T-helper 9 cell (primary cell): ENCODE results near the gene PRB2.
"Not testable (repeated sequence)": the region's sequence is repeated elsewhere in the genome, so short reads cannot be mapped to it uniquely, and the experiment has no call there.

Experiments used
- DNase-seq: peaks from one replicate; pipeline ENCODE4 v3.0.0-alpha.2; 2020
- total RNA-seq, 2 donors: gene quantifications; one replicate each; lab custom pipeline; 2026; lab: John Stamatoyannopoulos, UW

Gene PRB2
- 0 reads per million in 2 donors for total RNA-seq

DNA sequence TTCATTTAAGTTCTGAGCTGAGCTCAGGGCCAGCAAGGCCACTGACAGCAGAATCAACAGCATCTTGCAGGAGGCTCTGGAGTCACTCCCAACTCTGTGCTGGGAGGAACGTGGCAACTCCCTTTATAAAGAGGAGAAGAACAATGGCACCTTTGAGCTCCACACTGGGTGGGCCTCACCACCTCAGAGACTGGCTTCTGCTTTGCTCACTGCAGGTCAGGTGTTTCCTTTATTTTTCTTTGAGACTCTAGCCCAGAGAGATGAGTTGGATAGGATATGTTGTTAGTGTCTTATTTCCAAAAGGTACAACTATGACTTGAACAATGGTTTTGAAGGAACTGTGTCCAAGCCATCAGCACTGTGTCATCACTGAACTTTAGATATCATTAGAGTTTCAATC, at the start of gene PRB2:
TSS of gene PRB2 (minus strand) at position 101 of the 400 bp plus-strand sequence. CDS start at position 63, 38 bp downstream.
- DNase-seq, result not testable (repeated sequence)

DNA sequence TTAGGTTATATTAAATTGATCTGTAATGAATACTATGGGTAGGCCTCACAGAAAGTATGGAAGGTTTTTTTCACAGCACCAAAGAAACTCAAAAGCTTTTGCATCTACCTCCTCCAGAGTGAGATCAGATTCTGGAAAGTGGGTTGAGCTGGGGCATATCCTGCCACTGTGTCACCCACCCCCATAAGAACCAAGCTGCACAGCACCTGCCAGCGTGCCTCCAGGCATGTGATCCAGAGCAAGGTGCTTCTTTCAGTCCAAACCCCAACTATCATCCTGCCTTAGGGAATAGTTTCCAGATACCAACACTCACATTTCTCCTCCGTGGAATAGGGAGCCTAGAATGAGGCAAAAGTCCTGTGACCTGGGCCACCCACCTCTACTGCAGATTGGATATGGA, 42.6 kb upstream of the PRB2 start:
- DNase-seq, result no peak

GRCh38 chr12:11433664-11434063, 38.3 kb upstream of the PRB2 start:
- no peak for DNase-seq

- no peak for DNase-seq
These were observed 36.1 kb upstream of the PRB2 start for GRCh38 chr12:11431486-11431885.

DNA sequence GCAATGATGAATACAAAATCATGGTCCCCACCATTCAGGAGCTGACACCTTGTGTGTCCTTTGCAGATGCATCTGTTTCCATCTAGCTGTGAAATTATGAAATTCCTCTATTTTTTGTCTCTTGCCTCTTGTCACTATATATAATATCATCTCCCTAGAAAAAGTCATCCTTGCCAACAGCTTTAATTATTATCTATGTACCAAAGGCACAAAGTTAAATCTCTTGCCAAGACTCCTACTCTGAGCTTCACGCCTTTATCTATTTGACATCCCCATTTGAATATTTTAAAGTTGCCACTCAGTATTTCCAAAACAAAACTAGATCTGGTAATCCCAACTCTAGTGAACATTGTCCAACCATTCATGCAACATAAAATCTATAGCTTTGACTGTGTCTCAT, 32.0 kb upstream of the PRB2 start:
- no peak for DNase-seq

- no peak for DNase-seq
These were observed 17.4 kb upstream of the PRB2 start for GRCh38 chr12:11412731-11413130.

DNA sequence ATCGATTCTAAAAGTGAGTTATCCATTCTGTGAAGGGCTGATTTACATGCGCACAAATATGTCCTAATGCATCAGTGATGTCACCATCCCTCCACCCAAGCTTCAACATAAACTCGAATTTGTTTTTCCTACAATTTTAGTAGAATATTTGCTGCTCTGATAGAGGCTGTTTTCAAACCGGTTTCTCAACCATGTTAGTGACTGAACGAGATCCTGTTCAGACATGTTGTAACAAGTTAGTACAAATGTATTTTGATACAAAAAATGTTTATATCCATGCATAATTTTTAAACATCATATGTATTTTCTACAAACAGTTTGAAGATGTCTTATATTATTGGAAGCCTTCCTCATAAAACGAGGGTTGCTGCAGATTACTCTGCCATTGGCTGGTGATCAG, 12.7 kb upstream of the PRB2 start:
- no peak for DNase-seq

DNA sequence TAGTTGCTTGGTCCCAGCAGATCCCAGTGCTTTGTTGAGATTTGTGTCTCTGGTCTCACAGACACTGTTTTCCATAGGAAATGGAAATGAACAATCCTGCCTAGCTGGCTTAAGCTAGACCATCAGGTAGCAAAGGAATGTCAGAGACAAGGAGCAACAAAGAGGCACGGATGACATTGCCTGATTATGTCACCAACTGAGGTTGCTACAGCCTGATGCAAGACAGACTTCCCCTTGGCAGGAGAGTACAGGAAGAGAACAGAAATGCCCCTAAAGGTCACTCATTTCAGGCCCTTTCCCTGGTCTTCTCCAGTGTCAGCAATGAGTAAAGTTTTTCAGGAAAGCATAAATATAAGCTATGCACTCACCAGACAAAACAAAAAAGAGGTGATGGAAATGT, 2.0 kb upstream of the PRB2 start:
- no peak for DNase-seq

DNA sequence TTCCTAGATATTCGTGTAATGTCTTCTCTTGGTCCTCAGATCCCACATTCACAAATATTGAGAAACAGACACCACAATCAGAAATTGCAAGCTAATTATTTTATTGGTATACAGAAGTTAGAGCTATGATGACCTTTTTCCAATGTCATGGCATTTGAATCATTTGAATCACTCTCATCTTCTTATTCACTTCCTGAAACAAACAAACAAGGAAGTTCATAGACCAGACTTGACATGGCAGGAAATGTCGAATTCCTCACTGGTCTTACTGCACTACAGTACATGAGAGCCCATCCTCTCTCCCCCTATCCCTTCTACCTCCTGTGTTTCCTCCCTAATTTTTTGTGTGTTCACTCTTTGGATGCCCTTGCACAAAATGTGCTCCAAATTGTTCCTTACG, 3.9 kb downstream of the PRB2 start:
- not testable (repeated sequence) for DNase-seq

GRCh38 chr12:11377420-11377819, 17.9 kb downstream of the PRB2 start:
- not testable (repeated sequence) for DNase-seq

DNA sequence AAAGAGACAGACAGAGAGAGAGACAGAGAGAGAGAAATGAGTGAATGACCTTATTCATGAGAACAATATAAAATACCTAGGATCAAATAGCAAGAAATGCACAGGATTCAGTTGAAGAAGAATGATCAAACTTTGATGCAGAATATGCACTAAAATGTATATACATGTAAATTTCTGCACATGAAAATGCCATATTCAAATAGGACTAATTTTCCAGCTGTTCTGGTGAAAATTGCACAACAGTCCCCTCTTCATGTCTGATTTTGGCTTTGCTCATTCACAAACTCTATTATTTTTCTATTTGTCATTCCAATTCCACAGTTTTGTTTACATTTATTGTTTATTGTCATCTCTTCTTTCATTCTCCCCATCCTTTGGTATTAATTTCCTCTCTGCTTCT, 34.2 kb downstream of the PRB2 start:
- no peak for DNase-seq

- not testable (repeated sequence) for DNase-seq
These were observed 35.0 kb downstream of the PRB2 start for GRCh38 chr12:11360205-11360883.

GRCh38 chr12:11351736-11352135, 43.6 kb downstream of the PRB2 start:
- not testable (repeated sequence) for DNase-seq

GRCh38 chr12:11348439-11348838, 46.9 kb downstream of the PRB2 start:
- no peak for DNase-seq

DNA sequence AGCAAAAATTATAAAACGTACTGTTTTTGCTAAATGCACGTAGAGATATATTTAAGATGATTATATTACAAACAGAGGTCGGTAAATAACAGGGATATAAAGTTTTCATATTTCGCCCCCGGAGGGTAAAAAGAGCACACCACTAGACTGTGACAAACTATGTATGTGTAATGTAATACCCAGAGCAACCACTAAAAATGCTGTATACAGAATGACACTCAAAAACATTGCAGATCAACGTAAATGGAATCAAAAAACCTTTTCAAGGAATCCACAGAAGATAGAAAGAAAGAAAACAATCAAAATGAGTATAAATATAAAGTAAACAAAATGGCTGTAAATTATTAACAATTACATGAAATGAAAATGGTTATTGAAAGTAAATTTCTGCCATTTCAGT, 47.6 kb downstream of the PRB2 start:
- DNase-seq, result no peak

- DNase-seq, result no peak
These were observed 50.9 kb downstream of the PRB2 start for GRCh38 chr12:11344500-11344899.
